OCI-LY1 (cell line): ENCODE measurements around the gene EIF5A.

Source experiments
- H2AFZ ChIP-seq: fragments of 200-600 bp; sonication (generic), shearing (Covaris generic); 2 replicates; pipeline ENCODE4 v1.6.0; 2014; ENCODE audit warnings: antibody characterized with exemption, mild to moderate bottlenecking, low read length
- H3F3A ChIP-seq: fragments of 200-600 bp; sonication (generic), shearing (Covaris generic); 2 replicates; pipeline ENCODE4 v1.6.0; 2014; ENCODE audit warnings: mild to moderate bottlenecking, antibody characterized with exemption, low read length, moderate library complexity; ENCODE audit not compliant: insufficient read depth
- H3K27ac ChIP-seq: fragments of 200-600 bp; sonication (generic); 2 replicates; pipeline ENCODE4 v1.5.1; 2014; ENCODE audit warnings: low read length, mixed run types, mild to moderate bottlenecking, low read depth; ENCODE audit not compliant: poor library complexity, severe bottlenecking
- H3K27me3 ChIP-seq: fragments of 200-600 bp; sonication (generic); 2 replicates; pipeline ENCODE4 v1.6.0; 2014; ENCODE audit warnings: antibody characterized with exemption, mild to moderate bottlenecking, low read length, moderate library complexity; ENCODE audit not compliant: insufficient read depth
- H3K36me3 ChIP-seq: fragments of 200-600 bp; sonication (generic); 2 replicates; pipeline ENCODE4 v1.6.1; 2014; ENCODE audit warnings: mild to moderate bottlenecking, antibody characterized with exemption, low read length, moderate library complexity, mixed read lengths; ENCODE audit not compliant: insufficient read depth
- H3K4me1 ChIP-seq: fragments of 200-600 bp; sonication (generic); 2 replicates; pipeline ENCODE4 v1.5.1; 2014; ENCODE audit warnings: mild to moderate bottlenecking, low read length, moderate library complexity; ENCODE audit not compliant: insufficient read depth, severe bottlenecking
- H3K4me2 ChIP-seq: fragments of 200-600 bp; sonication (generic), shearing (Covaris generic); 2 replicates; pipeline ENCODE4 v1.6.1; 2014; ENCODE audit warnings: low read length
- H3K4me3 ChIP-seq: fragments of 200-600 bp; sonication (generic); 2 replicates; pipeline ENCODE4 v1.5.1; 2014; ENCODE audit warnings: low read length, low read depth, mild to moderate bottlenecking, mixed read lengths; ENCODE audit not compliant: poor library complexity, severe bottlenecking
- H3K79me2 ChIP-seq: fragments of 200-600 bp; shearing (Covaris generic); 2 replicates; pipeline ENCODE4 v1.6.1; 2016; ENCODE audit warnings: mixed run types, low read length, mixed read lengths; ENCODE audit not compliant: insufficient read depth
- H3K9ac ChIP-seq: fragments of 200-600 bp; sonication (generic), shearing (Covaris generic); 2 replicates; pipeline ENCODE4 v1.6.1; 2014; ENCODE audit warnings: mild to moderate bottlenecking, low read length, mixed read lengths
- H3K9me2 ChIP-seq: fragments of 200-600 bp; sonication (generic), shearing (Covaris generic); 2 replicates; pipeline ENCODE4 v1.6.1; 2014; ENCODE audit warnings: low read depth, mild to moderate bottlenecking, low read length, mixed read lengths
- H3K9me3 ChIP-seq: fragments of 200-600 bp; shearing (Covaris generic); 2 replicates; pipeline ENCODE4 v1.6.1; 2014; ENCODE audit warnings: low read length, mixed read lengths
- H4K20me1 ChIP-seq: fragments of 200-600 bp; sonication (generic), shearing (Covaris generic); 2 replicates; pipeline ENCODE4 v1.6.0; 2016; ENCODE audit warnings: mild to moderate bottlenecking, low read length; ENCODE audit not compliant: insufficient read depth
- EZH2 ChIP-seq: fragments of 200-600 bp; sonication (generic), shearing (Covaris generic); IDR thresholded peaks from 2 replicates; pipeline ENCODE4 v1.8.0; 2017; ENCODE audit warnings: borderline replicate concordance, mixed run types, mild to moderate bottlenecking, antibody characterized with exemption, low read length, moderate library complexity, mixed read lengths
- TF ChIP-seq, protein P1 (sequence below): fragments of 200-600 bp; sonication (generic), shearing (Covaris generic); IDR thresholded peaks from 2 replicates; pipeline ENCODE4 v1.5.1; 2017; ENCODE audit warnings: mild to moderate bottlenecking, antibody characterized with exemption, low read length, moderate library complexity, mixed read lengths

The EIF5A gene

DNA sequence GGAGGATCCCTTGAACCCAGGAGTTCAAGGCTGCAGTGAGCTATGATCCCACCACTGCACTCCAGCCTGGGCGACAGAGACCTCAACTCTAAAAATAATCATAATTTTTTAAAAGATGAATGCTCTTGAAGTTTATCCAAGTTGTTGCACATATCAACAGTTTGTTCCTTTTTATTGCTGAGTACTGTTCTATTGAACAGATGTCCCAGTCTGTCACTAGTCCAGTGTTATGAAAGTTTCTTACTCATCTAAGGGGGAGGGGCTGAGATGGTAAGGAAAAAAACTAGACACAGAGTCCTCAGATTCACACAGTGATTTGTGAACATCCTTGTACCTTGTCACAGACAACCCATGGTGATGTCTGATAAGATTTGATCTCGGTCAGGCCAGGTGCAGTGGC, 32.8 kb downstream of the EIF5A start:
- H3K27me3 ChIP-seq: no peaks in the 10 kb centered on the region
- H3K79me2 ChIP-seq: no peaks in the 10 kb centered on the region
- no peak overlapping the region for H3K4me2 ChIP-seq
- H3K4me3 ChIP-seq: no peak overlapping the region
- no peaks in the 10 kb centered on the region for H4K20me1 ChIP-seq
- H3K9me2 ChIP-seq: no peaks in the 10 kb centered on the region
- peaks cover 28% of the 10 kb centered on the region for H3K4me1 ChIP-seq
- H3K9me3 ChIP-seq: no peaks in the 10 kb centered on the region
- no peak overlapping the region for H2AFZ ChIP-seq
- TF ChIP-seq EZH2: no peak
- TF ChIP-seq, protein P1, sequence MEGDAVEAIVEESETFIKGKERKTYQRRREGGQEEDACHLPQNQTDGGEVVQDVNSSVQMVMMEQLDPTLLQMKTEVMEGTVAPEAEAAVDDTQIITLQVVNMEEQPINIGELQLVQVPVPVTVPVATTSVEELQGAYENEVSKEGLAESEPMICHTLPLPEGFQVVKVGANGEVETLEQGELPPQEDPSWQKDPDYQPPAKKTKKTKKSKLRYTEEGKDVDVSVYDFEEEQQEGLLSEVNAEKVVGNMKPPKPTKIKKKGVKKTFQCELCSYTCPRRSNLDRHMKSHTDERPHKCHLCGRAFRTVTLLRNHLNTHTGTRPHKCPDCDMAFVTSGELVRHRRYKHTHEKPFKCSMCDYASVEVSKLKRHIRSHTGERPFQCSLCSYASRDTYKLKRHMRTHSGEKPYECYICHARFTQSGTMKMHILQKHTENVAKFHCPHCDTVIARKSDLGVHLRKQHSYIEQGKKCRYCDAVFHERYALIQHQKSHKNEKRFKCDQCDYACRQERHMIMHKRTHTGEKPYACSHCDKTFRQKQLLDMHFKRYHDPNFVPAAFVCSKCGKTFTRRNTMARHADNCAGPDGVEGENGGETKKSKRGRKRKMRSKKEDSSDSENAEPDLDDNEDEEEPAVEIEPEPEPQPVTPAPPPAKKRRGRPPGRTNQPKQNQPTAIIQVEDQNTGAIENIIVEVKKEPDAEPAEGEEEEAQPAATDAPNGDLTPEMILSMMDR: no peak
- no peak overlapping the region for H3K27ac ChIP-seq
- peaks cover 17% of the 10 kb centered on the region for H3K36me3 ChIP-seq
- no peak overlapping the region for H3K9ac ChIP-seq
- H3F3A ChIP-seq: no peaks in the 10 kb centered on the region

DNA sequence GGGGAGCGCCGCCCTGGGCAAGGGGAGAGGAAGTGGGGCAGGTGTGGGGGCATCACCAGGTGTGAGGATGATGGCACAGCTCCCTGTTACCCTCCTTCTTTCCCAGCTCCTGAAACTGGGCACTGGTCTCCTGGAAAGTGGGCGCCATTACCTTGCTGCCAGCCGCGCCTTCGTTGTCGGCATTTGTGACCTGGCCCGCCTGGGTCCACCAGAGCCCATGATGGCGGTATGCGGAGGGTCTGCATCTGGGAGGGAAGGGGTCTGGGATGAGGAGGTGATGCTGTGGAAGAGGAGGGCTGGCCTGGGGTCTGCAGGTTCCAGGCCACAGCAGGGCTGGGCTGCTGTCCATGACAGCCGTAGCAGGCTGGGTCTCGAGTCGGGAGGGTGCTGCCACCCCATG, 34.4 kb downstream of the EIF5A start:
- Histone ChIP-seq H3F3A (no peaks in the 10 kb centered on the region), H3K4me1 (peaks cover 11% of the 10 kb centered on the region), H3K4me2 (no peak overlapping the region), H4K20me1 (no peaks in the 10 kb centered on the region), H3K4me3 (no peak overlapping the region), H2AFZ (no peak overlapping the region), H3K27me3 (no peaks in the 10 kb centered on the region), H3K9ac (no peak overlapping the region), H3K79me2 (no peaks in the 10 kb centered on the region), H3K27ac (no peak overlapping the region), H3K9me3 (no peaks in the 10 kb centered on the region), H3K36me3 (peaks cover 28% of the 10 kb centered on the region), H3K9me2 (no peaks in the 10 kb centered on the region)
- no peak for TF ChIP-seq EZH2
- TF ChIP-seq, protein P1: no peak

DNA sequence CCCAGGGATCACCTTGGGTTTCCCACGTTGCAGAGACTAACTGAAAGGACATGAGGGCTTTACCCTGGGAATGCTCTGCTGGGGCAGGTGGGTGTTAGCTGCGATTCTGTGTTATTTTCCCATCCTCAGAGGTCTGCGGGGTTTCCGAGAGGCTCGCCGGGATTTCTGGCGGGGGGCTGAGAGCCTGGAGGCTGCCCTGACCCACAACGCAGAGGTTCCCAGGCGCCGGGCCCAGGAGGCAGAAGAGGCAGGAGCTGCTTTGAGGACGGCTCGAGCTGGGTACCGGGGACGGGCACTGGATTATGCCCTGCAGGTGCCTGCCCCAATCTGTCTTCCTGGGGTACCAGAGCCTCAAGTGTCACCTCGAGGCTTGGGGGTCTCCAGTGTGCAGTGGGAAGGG, 35.8 kb downstream of the EIF5A start:
- Histone ChIP-seq H3K27ac (no peak overlapping the region), H3K9ac (no peak overlapping the region), H3F3A (no peaks in the 10 kb centered on the region), H3K4me1 (no peaks in the 10 kb centered on the region), H4K20me1 (no peaks in the 10 kb centered on the region), H3K27me3 (no peaks in the 10 kb centered on the region), H3K79me2 (no peaks in the 10 kb centered on the region), H3K9me2 (no peaks in the 10 kb centered on the region), H3K36me3 (peaks cover 37% of the 10 kb centered on the region), H3K4me3 (no peak overlapping the region), H3K9me3 (no peaks in the 10 kb centered on the region), H2AFZ (no peak overlapping the region), H3K4me2 (no peak overlapping the region)
- TF ChIP-seq, protein P1: no peak
- no peak for TF ChIP-seq EZH2
